Ishikawa (cell line): Measurements from ENCODE around the gene ANKRD33.

Experiments used
- CEBPB ChIP-seq: IDR thresholded peaks from 2 replicates; pipeline ENCODE4 v1.6.1; 2012
- CREB1 ChIP-seq: IDR thresholded peaks from 2 replicates; pipeline ENCODE4 v1.6.1; 2012; ENCODE audit warnings: low read depth
- EGR1 ChIP-seq: IDR thresholded peaks from 2 replicates; pipeline ENCODE4 v1.6.1; 2012
- EP300 ChIP-seq: IDR thresholded peaks from 2 replicates; pipeline ENCODE4 v1.6.1; 2012; ENCODE audit warnings: borderline replicate concordance
- FOXM1 ChIP-seq: IDR thresholded peaks from 2 replicates; pipeline ENCODE4 v1.6.1; 2012; ENCODE audit warnings: low read depth, borderline replicate concordance
- NFIC ChIP-seq: IDR thresholded peaks from 2 replicates; pipeline ENCODE4 v1.6.1; 2012
- RAD21 ChIP-seq: IDR thresholded peaks from 2 replicates; pipeline ENCODE4 v1.6.1; 2012; ENCODE audit warnings: low read depth
- REST ChIP-seq: IDR thresholded peaks from 2 replicates; pipeline ENCODE4 v1.6.1; 2012; ENCODE audit warnings: low read depth, mild to moderate bottlenecking
- TAF1 ChIP-seq: IDR thresholded peaks from 2 replicates; pipeline ENCODE4 v1.6.1; 2012; ENCODE audit warnings: low read depth, mild to moderate bottlenecking
- TCF12 ChIP-seq: IDR thresholded peaks from 2 replicates; pipeline ENCODE4 v1.6.1; 2012; ENCODE audit warnings: low read depth
- TEAD4 ChIP-seq: IDR thresholded peaks from 2 replicates; pipeline ENCODE4 v1.6.1; 2012
- USF1 ChIP-seq: IDR thresholded peaks from 2 replicates; pipeline ENCODE4 v1.6.1; 2012
- YY1 ChIP-seq: IDR thresholded peaks from 2 replicates; pipeline ENCODE4 v1.6.1; 2012; ENCODE audit warnings: low read depth
- ZBTB7A ChIP-seq: IDR thresholded peaks from 2 replicates; pipeline ENCODE4 v1.6.1; 2012; ENCODE audit warnings: low read depth
- TF ChIP-seq, protein P1 (sequence below): IDR thresholded peaks from 2 replicates; pipeline ENCODE4 v1.6.1; 2012

The ANKRD33 gene

GRCh38 chr12:51869931-51870330, 18.0 kb upstream of the ANKRD33 start:
- no peak for TF ChIP-seq TEAD4
- TF ChIP-seq FOXM1: no peak
- TF ChIP-seq CEBPB: no peak
- no peak for TF ChIP-seq NFIC
- TF ChIP-seq TCF12: no peak
- TF ChIP-seq USF1: no peak
- no peak for TF ChIP-seq RAD21
- no peak for TF ChIP-seq EGR1

- TF ChIP-seq NFIC (no peak), REST (no peak), ZBTB7A (no peak), EGR1 (no peak), EP300 (no peak), TCF12 (no peak), FOXM1 (no peak), CEBPB (no peak), CREB1 (no peak)
- TF ChIP-seq, protein P1, sequence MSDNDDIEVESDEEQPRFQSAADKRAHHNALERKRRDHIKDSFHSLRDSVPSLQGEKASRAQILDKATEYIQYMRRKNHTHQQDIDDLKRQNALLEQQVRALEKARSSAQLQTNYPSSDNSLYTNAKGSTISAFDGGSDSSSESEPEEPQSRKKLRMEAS: no peak
Measured at GRCh38 chr12:51870504-51870903, 17.4 kb upstream of the ANKRD33 start.

DNA sequence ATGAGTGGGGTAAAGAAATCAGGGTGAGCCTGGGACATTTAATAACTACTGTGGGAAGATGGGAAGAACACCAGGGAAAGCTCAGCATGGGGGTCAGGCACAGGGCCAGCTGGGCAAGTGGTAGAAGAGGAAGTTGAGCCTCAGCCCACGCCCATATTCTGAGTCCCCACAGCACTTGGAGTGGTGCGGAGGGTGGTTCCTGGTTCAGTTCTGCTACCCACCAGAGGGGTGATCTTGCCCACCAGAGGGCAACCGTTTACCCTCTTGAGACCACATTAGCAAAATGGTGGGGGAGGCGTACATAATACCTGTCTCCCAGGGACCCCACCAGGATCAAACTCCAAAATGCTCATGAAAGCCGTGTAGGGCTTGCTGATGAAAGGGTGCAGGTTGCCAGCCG, 16.8 kb upstream of the ANKRD33 start:
- TF ChIP-seq NFIC: no peak
- TF ChIP-seq TAF1: no peak
- no peak for TF ChIP-seq CREB1
- no peak for TF ChIP-seq EGR1
- TF ChIP-seq, protein P1: no peak
- no peak for TF ChIP-seq ZBTB7A
- TF ChIP-seq USF1: no peak

DNA sequence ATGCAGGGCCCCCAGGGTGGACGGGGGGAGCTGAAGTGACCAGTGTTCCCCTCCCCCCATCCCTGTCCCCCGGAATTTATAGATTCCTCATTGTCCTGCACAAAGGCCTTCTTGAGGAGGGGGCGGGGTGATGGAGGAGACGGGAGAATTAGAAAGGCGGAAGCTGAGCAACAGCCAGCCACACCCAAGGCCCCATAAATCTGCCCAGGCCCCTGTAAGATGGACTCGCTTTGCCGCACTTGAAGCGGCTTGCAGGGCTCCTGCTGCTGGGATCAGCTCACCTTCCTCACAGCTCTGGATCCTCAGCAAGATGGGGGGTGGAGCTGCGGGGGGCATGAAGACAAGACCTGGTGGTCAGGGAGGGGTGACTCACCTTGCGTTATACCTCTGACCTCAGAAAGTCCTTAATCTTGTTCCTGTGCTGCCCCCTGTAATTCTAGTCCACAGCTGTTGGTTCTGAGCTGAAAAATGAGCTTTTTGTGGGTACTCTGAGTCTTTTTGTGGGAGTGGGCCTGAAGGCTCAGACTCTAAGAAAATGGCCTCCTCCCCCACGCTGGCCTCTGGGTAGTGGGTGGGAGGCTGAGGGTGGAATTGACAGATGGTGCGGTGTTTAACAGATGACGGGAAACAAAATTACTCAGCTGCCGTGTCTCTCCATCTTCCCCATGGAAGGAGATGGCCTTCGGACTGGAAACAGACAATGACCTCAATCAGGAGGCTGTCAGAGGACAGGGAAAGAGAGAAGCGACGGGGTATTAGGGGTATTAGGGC, 15.8 kb upstream of the ANKRD33 start:
- TF ChIP-seq, protein P1: no peak
- TF ChIP-seq USF1: no peak
- TF ChIP-seq REST: no peak
- no peak for TF ChIP-seq FOXM1
- TF ChIP-seq EP300: no peak
- TF ChIP-seq NFIC: no peak

GRCh38 chr12:51872689-51872981, 15.3 kb upstream of the ANKRD33 start:
- TF ChIP-seq NFIC (no peak), TAF1 (no peak), YY1 (no peak), TEAD4 (no peak), REST (no peak), RAD21 (no peak), USF1 (no peak), ZBTB7A (no peak), TCF12 (no peak), CEBPB (no peak)
- TF ChIP-seq, protein P1: no peak
